IgD-negative memory B cell (primary cell): Measurements from ENCODE around the gene CLHC1. TPM values are rescaled to one million over a fixed set of nuclear protein-coding genes. Genes with fewer than 3 reads are reported as not detected.
"Not testable (repeated sequence)": the region's sequence is repeated elsewhere in the genome, so short reads cannot be mapped to it uniquely, and the experiment has no call there.

Experiments
- H3K27ac Mint-ChIP-seq, 3 donors: one replicate each; pipeline ENCODE4 v1.8.0; 2020 to 2022; ENCODE audit warnings: mild to moderate bottlenecking in 3 of 3, mixed read lengths in 3 of 3, moderate library complexity in 1 of 3
- H3K27me3 Mint-ChIP-seq: one replicate; pipeline ENCODE4 v1.8.0; 2021; ENCODE audit warnings: mixed read lengths
- H3K36me3 Mint-ChIP-seq: one replicate; pipeline ENCODE4 v1.8.0; 2020; ENCODE audit warnings: mild to moderate bottlenecking, mixed read lengths
- H3K4me1 Mint-ChIP-seq, 3 donors: one replicate each; pipeline ENCODE4 v1.8.0; 2020 to 2022; ENCODE audit warnings: mixed read lengths in 3 of 3, mild to moderate bottlenecking in 1 of 3
- H3K4me3 Mint-ChIP-seq, 4 donors: one replicate each; pipeline ENCODE4 v1.8.0; 2020 to 2022; ENCODE audit warnings: mild to moderate bottlenecking in 4 of 4, mixed read lengths in 4 of 4, moderate library complexity in 3 of 4
- H3K9me3 Mint-ChIP-seq, 3 donors: one replicate each; pipeline ENCODE4 v1.8.0; 2020 to 2021; ENCODE audit warnings: mixed read lengths in 3 of 3, mild to moderate bottlenecking in 1 of 3
- polyA plus RNA-seq: library from polyadenylated mRNA; unstranded; fragments of 300-500 nt; fragmentation: Illumina TruSeq; gene quantifications from one replicate; pipeline ENCODE4 v1.2.3, GENCODE V29; 2021

CLHC1 gene
- polyA plus RNA-seq, result 1.2 TPM

DNA sequence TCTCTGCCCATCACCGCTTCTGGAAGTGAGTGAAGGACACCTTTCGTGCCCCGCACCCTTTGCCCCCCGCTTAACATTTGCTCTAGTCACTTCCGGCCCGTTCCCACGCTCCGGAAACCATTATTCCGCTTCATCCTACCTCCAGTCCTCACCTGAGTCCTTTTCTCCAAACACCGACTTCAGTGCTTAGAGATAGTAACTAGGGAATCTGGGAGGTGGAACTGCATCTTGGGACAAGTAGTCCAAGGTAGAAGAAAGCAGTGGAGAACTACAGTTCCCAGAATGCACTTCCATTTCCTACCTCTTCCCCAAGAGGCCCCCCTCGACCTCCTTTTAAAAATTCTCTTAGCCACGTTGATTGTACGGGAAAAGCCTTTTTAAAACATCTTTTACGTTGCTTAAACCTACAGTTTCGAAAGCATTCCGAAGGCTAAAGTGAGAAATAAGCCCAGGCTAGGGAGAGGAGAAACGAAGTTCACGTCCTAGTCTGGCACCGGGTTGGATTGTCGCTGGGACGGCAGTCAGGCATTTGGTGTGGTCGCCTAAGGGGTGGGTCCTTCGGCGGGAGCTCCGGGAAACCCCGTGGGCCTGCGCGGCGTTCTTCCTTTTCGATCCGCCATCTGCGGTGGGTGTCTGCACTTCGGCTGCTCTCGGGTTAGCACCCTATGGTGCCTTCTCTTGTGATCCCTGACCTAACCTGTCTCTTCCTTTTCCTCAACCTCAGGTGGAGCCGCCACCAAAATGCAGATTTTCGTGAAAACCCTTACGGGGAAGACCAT lies at the start of gene CLHC1, which contains the start of gene RPS27A:
TSS of gene CLHC1 (minus strand) at position 210 of the 779 bp plus-strand sequence. CDS start 9,882 bp downstream, outside the sequence.
TSS of gene RPS27A (plus strand) at position 605 of the 779 bp plus-strand sequence. CDS start at position 742, 137 bp downstream.
- Mint-ChIP-seq H3K4me1 (peaks cover 30 to 44% (median 41%) of the 10 kb centered on the region in 3 donors), H3K4me3 (peak within 1 kb of the TSS; percentile 90 to 100 (median 98)), H3K36me3 (peaks cover 4% of the 10 kb centered on the region), H3K27ac (peak within 1 kb of the TSS; percentile 88 to 99 (median 99)), H3K9me3 (no peaks in the 10 kb centered on the region), H3K27me3 (no peaks in the 10 kb centered on the region)

GRCh38 chr2:55280851-55281546 lies 48.9 kb upstream of the CLHC1 start:
- Mint-ChIP-seq H3K27ac (peak overlapping the region; percentile 98), H3K4me1 (peaks cover 8 to 22% (median 14%) of the 10 kb centered on the region in 3 donors), H3K4me3 (peak overlapping the region; percentile 35 to 99 (median 92))
- not testable (repeated sequence) for H3K27me3 Mint-ChIP-seq, H3K36me3 Mint-ChIP-seq, H3K9me3 Mint-ChIP-seq

DNA sequence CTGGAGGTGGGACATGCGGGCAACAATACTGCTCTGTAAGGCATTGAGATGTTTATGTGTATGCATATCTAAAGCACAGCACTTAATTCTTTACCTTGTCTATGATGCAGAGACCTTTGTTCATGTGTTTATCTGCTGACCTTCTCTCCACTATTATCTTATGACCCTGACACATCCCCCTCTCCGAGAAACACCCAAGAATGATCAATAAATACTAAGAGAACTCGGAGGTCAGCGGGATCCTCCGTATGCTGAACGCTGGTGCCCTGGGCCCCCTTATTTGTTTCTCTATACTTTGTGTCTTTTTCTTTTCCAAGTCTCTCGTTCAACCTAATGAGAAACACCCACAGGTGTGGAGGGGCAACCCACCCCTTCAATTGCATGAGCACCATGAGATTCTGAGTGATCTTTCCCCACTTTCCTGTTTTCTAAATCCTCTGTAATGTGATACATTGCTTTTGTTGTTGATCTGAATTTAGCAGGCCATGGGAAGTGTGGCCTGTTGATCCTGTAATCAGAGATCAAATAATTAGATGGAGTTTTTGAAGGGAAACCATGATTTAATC lies 47.8 kb upstream of the CLHC1 start:
- H3K27me3 Mint-ChIP-seq, H3K36me3 Mint-ChIP-seq, H3K27ac Mint-ChIP-seq, H3K9me3 Mint-ChIP-seq: not testable (repeated sequence)
- peak overlapping the region in 1 of 4 donors; percentile 68 for H3K4me3 Mint-ChIP-seq
- H3K4me1 Mint-ChIP-seq, result peaks cover 8 to 16% (median 14%) of the 10 kb centered on the region in 3 donors

DNA sequence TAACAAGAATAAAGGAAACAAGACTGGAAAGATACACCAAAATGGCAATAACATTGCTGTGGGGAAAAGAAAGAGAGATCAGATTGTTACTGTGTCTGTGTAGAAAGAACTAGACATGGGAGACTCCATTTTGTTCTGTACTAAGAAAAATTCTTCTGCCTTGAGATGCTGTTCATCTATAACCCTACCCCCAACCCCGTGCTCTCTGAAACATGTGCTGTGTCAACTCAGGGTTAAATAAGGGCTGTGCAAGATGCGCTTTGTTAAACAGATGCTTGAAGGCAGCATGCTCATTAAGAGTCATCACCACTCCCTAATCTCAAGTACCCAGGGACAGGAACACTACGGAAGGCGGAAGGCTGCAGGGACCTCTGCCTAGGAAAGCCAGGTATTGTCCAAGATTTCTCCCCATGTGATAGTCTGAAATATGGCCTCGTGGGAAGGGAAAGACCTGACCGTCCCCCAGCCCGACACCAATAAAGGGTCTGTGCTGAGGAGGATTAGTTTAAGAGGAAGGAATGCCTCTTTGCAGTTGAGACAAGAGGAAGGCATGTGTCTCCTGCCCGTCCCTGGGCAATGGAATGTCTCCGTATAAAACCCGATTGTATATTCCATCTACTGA lies 47.2 kb upstream of the CLHC1 start:
- H3K27me3 Mint-ChIP-seq, H3K36me3 Mint-ChIP-seq, H3K9me3 Mint-ChIP-seq: not testable (repeated sequence)
- H3K4me3 Mint-ChIP-seq, result peak overlapping the region in 1 of 4 donors; percentile 68
- peak overlapping the region in 2 of 3 donors; percentile 9 to 81 for H3K27ac Mint-ChIP-seq
- H3K4me1 Mint-ChIP-seq, result peaks cover 8 to 13% (median 12%) of the 10 kb centered on the region in 3 donors

DNA sequence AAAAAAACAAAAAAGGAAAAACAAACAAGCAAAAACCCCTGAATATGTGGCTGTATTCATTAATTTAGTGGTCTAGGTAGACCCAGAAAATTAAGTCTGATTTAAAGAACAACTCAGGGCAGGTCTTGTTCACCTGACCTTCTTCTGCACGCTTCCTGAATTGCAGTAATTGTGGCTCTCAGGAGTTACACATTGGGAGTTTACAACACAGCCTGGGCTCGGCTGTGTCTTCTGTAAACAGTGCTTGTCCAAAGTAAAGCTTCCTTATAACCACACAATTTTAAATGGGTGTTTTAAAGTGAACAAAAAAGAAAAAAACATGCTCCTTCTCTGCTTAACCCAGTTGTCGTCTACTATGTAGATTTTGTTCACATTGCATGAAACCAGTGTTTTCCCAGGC lies 45.2 kb upstream of the CLHC1 start:
- H3K9me3 Mint-ChIP-seq, result no peaks in the 10 kb centered on the region
- no peak overlapping the region for H3K27ac Mint-ChIP-seq
- no peaks in the 10 kb centered on the region for H3K27me3 Mint-ChIP-seq
- no peak overlapping the region for H3K4me3 Mint-ChIP-seq
- H3K36me3 Mint-ChIP-seq, result peaks cover 2% of the 10 kb centered on the region
- H3K4me1 Mint-ChIP-seq, result peaks cover 0 to 4% (median 2%) of the 10 kb centered on the region in 3 donors

- H3K4me1 Mint-ChIP-seq, H3K27me3 Mint-ChIP-seq, H3K4me3 Mint-ChIP-seq, H3K36me3 Mint-ChIP-seq, H3K27ac Mint-ChIP-seq, H3K9me3 Mint-ChIP-seq: not testable (repeated sequence)
Observed at GRCh38 chr2:55274346-55274745, 42.3 kb upstream of the CLHC1 start.

DNA sequence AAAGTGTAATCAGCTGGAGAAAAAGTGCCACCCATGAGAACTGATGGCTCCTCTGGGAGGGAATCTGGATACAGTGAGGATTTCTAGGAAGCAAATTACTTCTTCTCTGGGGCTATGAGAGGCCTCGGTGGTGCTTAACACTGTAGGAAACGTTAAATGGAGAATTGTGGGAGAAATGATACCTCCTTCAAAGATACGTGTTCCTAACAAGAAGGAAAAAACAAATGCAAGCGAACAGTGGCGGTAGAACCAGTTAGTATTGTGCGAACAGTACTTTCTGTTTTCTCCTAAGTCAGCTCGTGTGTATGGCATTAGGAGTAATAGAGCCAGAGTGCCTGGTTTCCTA lies 37.5 kb upstream of the CLHC1 start:
- H3K27me3 Mint-ChIP-seq, result no peaks in the 10 kb centered on the region
- H3K9me3 Mint-ChIP-seq, result no peaks in the 10 kb centered on the region
- peaks cover 5% of the 10 kb centered on the region for H3K36me3 Mint-ChIP-seq
- peak overlapping the region; percentile 93 to 97 (median 96) for H3K4me3 Mint-ChIP-seq
- peaks cover 11 to 15% (median 15%) of the 10 kb centered on the region in 3 donors for H3K4me1 Mint-ChIP-seq
- H3K27ac Mint-ChIP-seq, result peak overlapping the region; percentile 94 to 99 (median 97)

GRCh38 chr2:55268907-55269644 lies 37.0 kb upstream of the CLHC1 start, which contains the start of gene MTIF2:
Gene MTIF2, minus strand, starts transcription at chr2:55269231. Its CDS starts 5,373 bp downstream, at chr2:55263858.
- no peaks in the 10 kb centered on the region for H3K27me3 Mint-ChIP-seq
- peak within 1 kb of the TSS; percentile 94 to 99 (median 97) for H3K27ac Mint-ChIP-seq
- H3K9me3 Mint-ChIP-seq, result no peaks in the 10 kb centered on the region
- peaks cover 5% of the 10 kb centered on the region for H3K36me3 Mint-ChIP-seq
- peaks cover 11 to 15% (median 15%) of the 10 kb centered on the region in 3 donors for H3K4me1 Mint-ChIP-seq
- H3K4me3 Mint-ChIP-seq, result peak within 1 kb of the TSS; percentile 93 to 97 (median 96)

GRCh38 chr2:55268288-55268906 lies 36.3 kb upstream of the CLHC1 start:
- peaks cover 11 to 15% (median 15%) of the 10 kb centered on the region in 3 donors for H3K4me1 Mint-ChIP-seq

GRCh38 chr2:55259586-55259985 lies 27.5 kb upstream of the CLHC1 start:
- not testable (repeated sequence) for H3K27me3 Mint-ChIP-seq, H3K9me3 Mint-ChIP-seq, H3K4me1 Mint-ChIP-seq, H3K4me3 Mint-ChIP-seq, H3K36me3 Mint-ChIP-seq
- H3K27ac Mint-ChIP-seq, result peak overlapping the region in 1 of 3 donors; percentile 62

More at GRCh38 chr2:55268288-55268906, 36.3 kb upstream of the CLHC1 start:
- Mint-ChIP-seq H3K4me3 (peak overlapping the region; percentile 93 to 97 (median 96)), H3K36me3 (peaks cover 5% of the 10 kb centered on the region), H3K27ac (peak overlapping the region; percentile 94 to 99 (median 97)), H3K27me3 (no peaks in the 10 kb centered on the region), H3K9me3 (no peaks in the 10 kb centered on the region)

DNA sequence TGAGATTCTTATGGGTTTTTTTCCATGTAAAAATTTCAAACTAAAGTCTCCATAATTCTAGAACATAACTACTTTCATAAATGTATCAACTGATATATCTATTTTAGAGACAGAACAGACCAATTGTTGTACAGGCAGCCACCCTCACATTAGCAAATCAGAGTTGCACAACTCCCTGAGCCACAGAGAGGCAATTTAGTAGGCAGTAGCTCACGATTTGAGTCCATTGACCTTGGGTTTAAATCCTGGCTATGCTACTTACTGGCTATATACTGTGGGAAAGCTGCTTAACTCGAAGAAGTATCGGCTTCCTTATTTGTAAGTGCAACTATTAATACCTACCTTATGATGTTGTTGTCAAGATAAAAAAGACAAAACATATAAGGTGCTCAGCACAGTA lies 20.7 kb upstream of the CLHC1 start:
- H3K36me3 Mint-ChIP-seq, result peaks cover 6% of the 10 kb centered on the region
- H3K27me3 Mint-ChIP-seq, result no peaks in the 10 kb centered on the region
- no peak overlapping the region for H3K4me3 Mint-ChIP-seq
- no peaks in the 10 kb centered on the region for H3K9me3 Mint-ChIP-seq
- H3K4me1 Mint-ChIP-seq, result no peaks in the 10 kb centered on the region
- H3K27ac Mint-ChIP-seq, result no peak overlapping the region

DNA sequence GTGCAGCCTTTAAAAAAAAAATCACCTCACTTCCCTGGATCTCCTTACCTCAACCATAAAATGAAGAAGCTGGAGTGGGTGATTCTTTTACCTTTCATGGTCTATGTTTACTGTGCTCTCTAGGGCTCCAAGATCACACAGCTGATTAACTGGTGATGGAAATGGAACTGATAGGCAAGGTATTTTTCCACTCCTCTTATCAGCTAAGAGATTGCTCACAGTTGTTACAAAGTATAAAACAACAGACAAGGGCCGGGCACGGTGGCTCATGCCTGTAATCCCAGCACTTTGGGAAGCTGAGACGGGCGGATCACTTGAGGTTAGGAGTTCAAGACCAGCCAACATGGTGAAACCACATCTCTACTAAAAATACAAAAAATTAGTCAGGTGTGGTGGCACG lies 14.9 kb upstream of the CLHC1 start:
- no peaks in the 10 kb centered on the region for H3K27me3 Mint-ChIP-seq
- H3K4me3 Mint-ChIP-seq, result no peak overlapping the region
- H3K9me3 Mint-ChIP-seq, result no peaks in the 10 kb centered on the region
- peak overlapping the region in 1 of 3 donors; percentile 33 for H3K27ac Mint-ChIP-seq
- peaks cover 0 to 2% (median 0%) of the 10 kb centered on the region in 3 donors for H3K4me1 Mint-ChIP-seq
- peaks cover 2% of the 10 kb centered on the region for H3K36me3 Mint-ChIP-seq

DNA sequence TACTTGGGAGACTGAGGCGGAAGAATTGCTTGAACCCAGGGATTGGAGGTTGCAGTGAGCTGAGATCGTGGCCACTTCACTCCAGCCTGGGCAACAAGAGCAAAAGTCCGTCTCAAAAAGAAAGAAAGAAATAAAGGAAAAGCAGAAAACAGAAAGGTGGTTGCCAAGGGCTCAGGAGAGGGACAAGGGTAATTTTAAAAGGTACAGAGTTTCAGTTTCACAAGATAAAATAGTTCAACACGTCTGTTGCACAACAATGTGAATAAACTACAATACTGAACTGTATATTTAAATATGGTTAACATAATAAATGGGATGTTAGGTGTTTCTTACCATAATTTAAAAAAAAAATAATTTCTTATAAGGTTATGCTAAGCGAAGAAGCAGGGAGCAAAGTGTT lies 13.3 kb upstream of the CLHC1 start:
- no peaks in the 10 kb centered on the region for H3K36me3 Mint-ChIP-seq
- no peak overlapping the region for H3K4me3 Mint-ChIP-seq
- H3K27ac Mint-ChIP-seq, result no peak overlapping the region
- H3K27me3 Mint-ChIP-seq, result no peaks in the 10 kb centered on the region
- H3K9me3 Mint-ChIP-seq, result no peaks in the 10 kb centered on the region
- peaks cover 0 to 2% (median 0%) of the 10 kb centered on the region in 3 donors for H3K4me1 Mint-ChIP-seq

DNA sequence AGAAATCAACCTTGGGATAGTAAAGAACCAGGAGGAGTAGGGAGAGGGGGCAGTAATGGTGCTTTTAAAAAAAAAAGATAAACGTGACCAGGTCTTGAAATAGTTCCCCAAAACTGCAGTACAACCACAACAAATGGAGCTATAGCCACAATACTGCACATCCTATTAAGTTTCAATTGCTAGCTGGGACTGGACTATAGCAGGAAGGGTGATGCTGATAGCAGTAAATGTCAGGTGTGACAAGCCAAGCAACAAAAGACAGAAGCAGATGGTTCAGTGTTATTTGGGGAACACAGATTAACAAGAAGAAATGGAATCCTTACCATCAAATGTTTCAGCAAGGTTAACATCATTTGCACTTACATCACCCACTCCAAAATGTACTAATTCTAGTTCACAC lies 10.5 kb upstream of the CLHC1 start:
- H3K27me3 Mint-ChIP-seq, result no peaks in the 10 kb centered on the region
- no peaks in the 10 kb centered on the region for H3K9me3 Mint-ChIP-seq
- H3K4me3 Mint-ChIP-seq, result no peak overlapping the region
- peaks cover 0 to 4% (median 0%) of the 10 kb centered on the region in 3 donors for H3K4me1 Mint-ChIP-seq
- peak overlapping the region in 1 of 3 donors; percentile 27 for H3K27ac Mint-ChIP-seq
- H3K36me3 Mint-ChIP-seq, result peaks cover 1% of the 10 kb centered on the region
